22Rv1 (cell line): ENCODE data around the gene SLC6A2.

Source experiments
- ZFX ChIP-seq: fragments of 450-650 bp; IDR thresholded peaks from 2 replicates; pipeline ENCODE4 v1.6.1; 2017; ENCODE audit warnings: antibody characterized with exemption, borderline replicate concordance
- TF ChIP-seq, protein P1 (sequence below): fragments of 450-650 bp; IDR thresholded peaks from 2 replicates; pipeline ENCODE4 v1.5.1; 2017; ENCODE audit warnings: mild to moderate bottlenecking

DNA sequence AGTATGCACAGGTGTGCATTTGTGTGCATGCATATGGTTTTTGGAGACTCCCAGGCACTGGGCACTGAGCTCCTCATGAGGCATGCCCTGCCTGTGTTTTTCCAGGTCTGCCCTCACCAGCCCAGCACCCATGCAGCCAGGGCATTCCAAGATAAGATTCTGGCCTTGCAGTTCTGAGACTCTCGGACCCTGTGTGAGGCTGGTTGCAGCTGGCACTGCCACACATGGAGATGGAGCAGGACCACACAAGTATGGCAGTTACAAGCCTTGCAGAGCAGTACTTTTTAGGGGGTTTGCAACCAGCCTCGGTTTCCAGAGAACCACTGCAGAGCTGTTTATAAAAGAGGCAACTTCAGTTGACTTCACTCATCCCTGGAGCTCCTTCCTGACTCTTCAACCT is 10.2 kb downstream of the SLC6A2 start:
- TF ChIP-seq, protein P1, sequence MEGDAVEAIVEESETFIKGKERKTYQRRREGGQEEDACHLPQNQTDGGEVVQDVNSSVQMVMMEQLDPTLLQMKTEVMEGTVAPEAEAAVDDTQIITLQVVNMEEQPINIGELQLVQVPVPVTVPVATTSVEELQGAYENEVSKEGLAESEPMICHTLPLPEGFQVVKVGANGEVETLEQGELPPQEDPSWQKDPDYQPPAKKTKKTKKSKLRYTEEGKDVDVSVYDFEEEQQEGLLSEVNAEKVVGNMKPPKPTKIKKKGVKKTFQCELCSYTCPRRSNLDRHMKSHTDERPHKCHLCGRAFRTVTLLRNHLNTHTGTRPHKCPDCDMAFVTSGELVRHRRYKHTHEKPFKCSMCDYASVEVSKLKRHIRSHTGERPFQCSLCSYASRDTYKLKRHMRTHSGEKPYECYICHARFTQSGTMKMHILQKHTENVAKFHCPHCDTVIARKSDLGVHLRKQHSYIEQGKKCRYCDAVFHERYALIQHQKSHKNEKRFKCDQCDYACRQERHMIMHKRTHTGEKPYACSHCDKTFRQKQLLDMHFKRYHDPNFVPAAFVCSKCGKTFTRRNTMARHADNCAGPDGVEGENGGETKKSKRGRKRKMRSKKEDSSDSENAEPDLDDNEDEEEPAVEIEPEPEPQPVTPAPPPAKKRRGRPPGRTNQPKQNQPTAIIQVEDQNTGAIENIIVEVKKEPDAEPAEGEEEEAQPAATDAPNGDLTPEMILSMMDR = no peak
- no peak for TF ChIP-seq ZFX
